GM19455 (cell line): ENCODE measurements around the gene SHROOM2.

ENCODE experiments used
- ATAC-seq: cut with Tn5 transposase; IDR thresholded peaks from one replicate; pipeline ENCODE4 v1.9.1; 2021; ENCODE audit not compliant: unreplicated experiment

The SHROOM2 gene

GRCh38 chrX:9888953-9889470, 102.8 kb downstream of the SHROOM2 start:
- no peak for ATAC-seq

GRCh38 chrX:9890681-9891091, 104.5 kb downstream of the SHROOM2 start:
- ATAC-seq: no peak

- ATAC-seq: no peak
Measured at GRCh38 chrX:9895225-9895912, 109.1 kb downstream of the SHROOM2 start.

GRCh38 chrX:9897761-9898161, 111.5 kb downstream of the SHROOM2 start:
- no peak for ATAC-seq

GRCh38 chrX:9899640-9900111, 113.4 kb downstream of the SHROOM2 start:
- ATAC-seq: no peak

GRCh38 chrX:9902656-9903055, 116.4 kb downstream of the SHROOM2 start:
- ATAC-seq: no peak

- no peak for ATAC-seq
Measured at GRCh38 chrX:9903146-9903545, 116.9 kb downstream of the SHROOM2 start.

GRCh38 chrX:9905288-9905687, 119.1 kb downstream of the SHROOM2 start:
- no peak for ATAC-seq

- no peak for ATAC-seq
Measured at GRCh38 chrX:9905721-9906120, 119.5 kb downstream of the SHROOM2 start.

GRCh38 chrX:9906919-9907318, 120.7 kb downstream of the SHROOM2 start:
- ATAC-seq: no peak

GRCh38 chrX:9907645-9908387, 121.6 kb downstream of the SHROOM2 start:
- no peak for ATAC-seq

GRCh38 chrX:9909254-9909653, 123.0 kb downstream of the SHROOM2 start:
- ATAC-seq: no peak

- no peak for ATAC-seq
Measured at GRCh38 chrX:9911487-9911886, 125.3 kb downstream of the SHROOM2 start.

- no peak for ATAC-seq
Measured at GRCh38 chrX:9912351-9913145, 126.3 kb downstream of the SHROOM2 start.

- ATAC-seq: no peak
Measured at GRCh38 chrX:9913146-9913433, 126.9 kb downstream of the SHROOM2 start.

GRCh38 chrX:9917861-9918260, 131.6 kb downstream of the SHROOM2 start:
- ATAC-seq: no peak

- no peak for ATAC-seq
Measured at GRCh38 chrX:9919632-9920172, 133.5 kb downstream of the SHROOM2 start.

GRCh38 chrX:9921407-9921806, 135.2 kb downstream of the SHROOM2 start:
- no peak for ATAC-seq

GRCh38 chrX:9923357-9923756, 137.1 kb downstream of the SHROOM2 start:
- no peak for ATAC-seq

- ATAC-seq: no peak
Measured at GRCh38 chrX:9926002-9926401, 139.8 kb downstream of the SHROOM2 start.
